Lower leg skin (tissue), 3 donors: ENCODE measurements around the gene SP3.

Source experiments
- CTCF ChIP-seq, 3 donors: fragments of 450-650 bp; IDR thresholded peaks; one replicate each; pipeline ENCODE4 v1.5.1; 2016; ENCODE audit warnings: antibody characterized with exemption in 3 of 3, mild to moderate bottlenecking in 3 of 3, moderate library complexity in 2 of 3
- POLR2A ChIP-seq, 2 donors: fragments of 450-650 bp; IDR thresholded peaks; one replicate each; pipeline ENCODE4 v1.6.1; 2016 to 2017; ENCODE audit warnings: antibody characterized with exemption in 2 of 2, mild to moderate bottlenecking in 1 of 2, moderate library complexity in 1 of 2

DNA sequence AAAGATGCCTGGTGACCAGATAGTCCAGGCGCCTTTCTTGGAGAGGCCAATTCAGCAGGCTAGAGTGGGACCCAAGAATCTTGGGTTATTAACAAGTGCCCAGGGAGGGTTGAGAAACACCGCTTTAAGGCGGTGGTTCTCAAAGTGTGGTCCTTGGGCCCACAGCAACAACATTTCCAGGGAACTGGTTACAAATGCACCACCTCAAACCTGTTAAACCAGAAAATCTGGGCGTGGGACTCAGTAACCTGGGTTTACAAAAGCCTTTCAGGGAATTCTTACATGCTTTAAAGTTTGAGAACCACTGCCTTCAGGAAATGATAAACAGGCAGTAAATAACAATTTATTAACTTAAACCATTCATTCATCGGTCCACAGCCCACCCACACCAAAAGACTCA lies 92.5 kb downstream of the SP3 start:
- TF ChIP-seq CTCF (IDR thresholded peaks at IDR 0.05) (no peak), POLR2A (IDR thresholded peaks at IDR 0.05) (no peak)
